Liver (tissue), 9 donors: ENCODE data around the gene MRPL24. TPM values are rescaled to one million over a fixed set of nuclear protein-coding genes. Genes with fewer than 3 reads are reported as not detected.

Experiments used
- DNase-seq: peaks from one replicate; pipeline ENCODE4 v3.0.0-alpha.2; 2017; ENCODE audit warnings: low spot score
- H3K27ac ChIP-seq, 2 donors: one replicate each; pipeline ENCODE4 v1.7.0; 2013; ENCODE audit warnings: inconsistent platforms in 2 of 2, low read length in 2 of 2, control low read depth in 1 of 2, low read depth in 1 of 2, mild to moderate bottlenecking in 1 of 2
- H3K27me3 ChIP-seq, 4 donors: one replicate each; pipeline versions ENCODE4 v1.6.1 to v1.7.0; 2013; ENCODE audit warnings: low read length in 3 of 4, inconsistent platforms in 1 of 4, mild to moderate bottlenecking in 1 of 4, moderate library complexity in 1 of 4; ENCODE audit not compliant: control insufficient read depth in 4 of 4, insufficient read depth in 4 of 4
- H3K36me3 ChIP-seq, 4 donors: one replicate each; pipeline versions ENCODE4 v1.6.1 to v1.7.0; 2013; ENCODE audit warnings: low read length in 3 of 4, mild to moderate bottlenecking in 3 of 4, low read depth in 1 of 4, moderate library complexity in 1 of 4; ENCODE audit not compliant: control insufficient read depth in 4 of 4, insufficient read depth in 3 of 4
- H3K4me1 ChIP-seq, 4 donors: one replicate each; pipeline versions ENCODE4 v1.6.1 to v1.7.0; 2013; ENCODE audit warnings: low read length in 3 of 4, mild to moderate bottlenecking in 3 of 4, moderate library complexity in 1 of 4; ENCODE audit not compliant: control insufficient read depth in 4 of 4, insufficient read depth in 4 of 4
- H3K4me3 ChIP-seq, 3 donors: one replicate each; pipeline versions ENCODE4 v1.6.1 to v1.7.0; 2013; ENCODE audit warnings: low read length in 3 of 3, control low read depth in 1 of 3, low read depth in 1 of 3, mild to moderate bottlenecking in 1 of 3
- H3K9ac ChIP-seq, 2 donors: one replicate each; pipeline ENCODE4 v1.7.0; 2013; ENCODE audit warnings: low read length in 2 of 2, mild to moderate bottlenecking in 2 of 2, moderate library complexity in 2 of 2, control low read depth in 1 of 2, low read depth in 1 of 2
- H3K9me3 ChIP-seq, 4 donors: one replicate each; pipeline versions ENCODE4 v1.6.1 to v1.7.0; 2013; ENCODE audit warnings: low read length in 3 of 4; ENCODE audit not compliant: control insufficient read depth in 4 of 4
- EGR1 ChIP-seq, 2 donors: IDR thresholded peaks; 2 replicates each; pipeline ENCODE4 v1.6.1; 2016 to 2018; ENCODE audit warnings: antibody characterized with exemption in 2 of 2, low read depth in 2 of 2
- FOXA1 ChIP-seq: IDR thresholded peaks from 2 replicates; pipeline ENCODE4 v1.6.1; 2016; ENCODE audit warnings: antibody characterized with exemption
- FOXA2 ChIP-seq: IDR thresholded peaks from 2 replicates; pipeline ENCODE4 v1.6.1; 2016; ENCODE audit warnings: antibody characterized with exemption
- GABPA ChIP-seq, 2 donors: IDR thresholded peaks in 1 of 2; conservative IDR thresholded peaks in 1 of 2; 2 replicates each; pipeline ENCODE4 v1.6.1; 2016; ENCODE audit warnings: antibody characterized with exemption in 2 of 2, mild to moderate bottlenecking in 1 of 2, moderate library complexity in 1 of 2
- HNF4A ChIP-seq, 2 donors: conservative IDR thresholded peaks; 2 replicates each; pipeline ENCODE4 v1.6.1; 2016; ENCODE audit warnings: antibody characterized with exemption in 2 of 2, mild to moderate bottlenecking in 2 of 2
- HNF4G ChIP-seq: IDR thresholded peaks from 2 replicates; pipeline ENCODE4 v1.6.1; 2016; ENCODE audit warnings: antibody characterized with exemption
- JUND ChIP-seq, 2 donors: IDR thresholded peaks; 2 replicates each; pipeline ENCODE4 v1.6.1; 2016; ENCODE audit warnings: antibody characterized with exemption in 2 of 2
- MAX ChIP-seq: IDR thresholded peaks from 2 replicates; pipeline ENCODE4 v1.6.1; 2016; ENCODE audit warnings: antibody characterized with exemption
- NR2F2 ChIP-seq: IDR thresholded peaks from 2 replicates; pipeline ENCODE4 v1.6.1; 2016; ENCODE audit warnings: antibody characterized with exemption
- RAD21 ChIP-seq, 2 donors: IDR thresholded peaks; 2 replicates each; pipeline ENCODE4 v1.6.1; 2016; ENCODE audit warnings: antibody characterized with exemption in 2 of 2, mild to moderate bottlenecking in 2 of 2
- REST ChIP-seq: IDR thresholded peaks from 2 replicates; pipeline ENCODE4 v1.6.1; 2016; ENCODE audit warnings: antibody characterized with exemption, mild to moderate bottlenecking
- RXRA ChIP-seq, 2 donors: IDR thresholded peaks; 2 replicates each; pipeline ENCODE4 v1.6.1; 2017 to 2018; ENCODE audit warnings: antibody characterized with exemption in 2 of 2, mild to moderate bottlenecking in 1 of 2
- SP1 ChIP-seq: IDR thresholded peaks from 2 replicates; pipeline ENCODE4 v1.6.1; 2018; ENCODE audit warnings: antibody characterized with exemption, mild to moderate bottlenecking
- TAF1 ChIP-seq: conservative IDR thresholded peaks from 2 replicates; pipeline ENCODE4 v1.6.1; 2016; ENCODE audit warnings: antibody characterized with exemption, mild to moderate bottlenecking
- YY1 ChIP-seq: IDR thresholded peaks from 2 replicates; pipeline ENCODE4 v1.6.1; 2016; ENCODE audit warnings: antibody characterized with exemption, mild to moderate bottlenecking
- ZBTB33 ChIP-seq: IDR thresholded peaks from 2 replicates; pipeline ENCODE4 v1.6.1; 2016; ENCODE audit warnings: antibody characterized with exemption
- WGBS: extraction: QIAGEN DNeasy Blood & Tissue Kit; methylation state at CpG from one replicate; pipeline ENCODE4 v1.1.7; 2013; 5-methylcytosine and 5-hydroxymethylcytosine counted together
- polyA plus RNA-seq, 2 donors: library from polyadenylated mRNA; stranded (reverse) in 1 of 2; unstranded in 1 of 2; fragments of 200-250 nt in 1 of 2; fragments of >200 nt in 1 of 2; fragmentation: Nextera tagmentation in 1 of 2; extraction: Ambion mirVana in 1 of 2; gene quantifications; one replicate each; pipeline versions ENCODE4 v1.2.1 to v1.2.3, GENCODE V29; 2013 to 2015
- total RNA-seq, 2 donors: library from RNA; depleted of rRNA; stranded (reverse); fragments of >200 nt; gene quantifications; one replicate each; pipeline ENCODE4 v1.2.3, GENCODE V29; 2014
- TF ChIP-seq, protein P1 (sequence below): fragments of 150-350 bp; IDR thresholded peaks from 2 replicates; pipeline ENCODE4 v1.5.1; 2017; ENCODE audit warnings: improper control_type of control experiment, low read depth, low read length; ENCODE audit not compliant: missing input control
- donor health status: healthy.
- donor health status: healthy.
- donor health status: healthy.
- donor health status: healthy.
- donor health status: healthy.

Gene MRPL24
- total and polyA plus RNA-seq, 4 donors, result 26.2 to 123 (median 61.1) TPM

- H3K9ac ChIP-seq, result no peak overlapping the region
- no peaks in the 10 kb centered on the region for H3K36me3 ChIP-seq
- TF ChIP-seq, protein P1, sequence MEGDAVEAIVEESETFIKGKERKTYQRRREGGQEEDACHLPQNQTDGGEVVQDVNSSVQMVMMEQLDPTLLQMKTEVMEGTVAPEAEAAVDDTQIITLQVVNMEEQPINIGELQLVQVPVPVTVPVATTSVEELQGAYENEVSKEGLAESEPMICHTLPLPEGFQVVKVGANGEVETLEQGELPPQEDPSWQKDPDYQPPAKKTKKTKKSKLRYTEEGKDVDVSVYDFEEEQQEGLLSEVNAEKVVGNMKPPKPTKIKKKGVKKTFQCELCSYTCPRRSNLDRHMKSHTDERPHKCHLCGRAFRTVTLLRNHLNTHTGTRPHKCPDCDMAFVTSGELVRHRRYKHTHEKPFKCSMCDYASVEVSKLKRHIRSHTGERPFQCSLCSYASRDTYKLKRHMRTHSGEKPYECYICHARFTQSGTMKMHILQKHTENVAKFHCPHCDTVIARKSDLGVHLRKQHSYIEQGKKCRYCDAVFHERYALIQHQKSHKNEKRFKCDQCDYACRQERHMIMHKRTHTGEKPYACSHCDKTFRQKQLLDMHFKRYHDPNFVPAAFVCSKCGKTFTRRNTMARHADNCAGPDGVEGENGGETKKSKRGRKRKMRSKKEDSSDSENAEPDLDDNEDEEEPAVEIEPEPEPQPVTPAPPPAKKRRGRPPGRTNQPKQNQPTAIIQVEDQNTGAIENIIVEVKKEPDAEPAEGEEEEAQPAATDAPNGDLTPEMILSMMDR, result peak; percentile 32
- peak in 1 of 2 donors; percentile 45 for TF ChIP-seq RAD21 (IDR thresholded peaks at IDR 0.05)
- TF ChIP-seq NR2F2, result no peak
- H3K4me3 ChIP-seq, result peak overlapping the region in 1 of 3 donors; percentile 15
- DNase-seq, result peak; percentile 52
- H3K9me3 ChIP-seq, result no peaks in the 10 kb centered on the region
- peaks cover 0 to 10% (median 7%) of the 10 kb centered on the region in 4 donors for H3K27me3 ChIP-seq
- WGBS, result 3% methylated on average over 45 of the region's 45 CpGs
- H3K27ac ChIP-seq, result no peak overlapping the region
- H3K4me1 ChIP-seq, result peaks cover 11 to 19% (median 13%) of the 10 kb centered on the region in 4 donors
Measured at GRCh38 chr1:156705918-156706656, 34.8 kb downstream of the MRPL24 start.

DNA sequence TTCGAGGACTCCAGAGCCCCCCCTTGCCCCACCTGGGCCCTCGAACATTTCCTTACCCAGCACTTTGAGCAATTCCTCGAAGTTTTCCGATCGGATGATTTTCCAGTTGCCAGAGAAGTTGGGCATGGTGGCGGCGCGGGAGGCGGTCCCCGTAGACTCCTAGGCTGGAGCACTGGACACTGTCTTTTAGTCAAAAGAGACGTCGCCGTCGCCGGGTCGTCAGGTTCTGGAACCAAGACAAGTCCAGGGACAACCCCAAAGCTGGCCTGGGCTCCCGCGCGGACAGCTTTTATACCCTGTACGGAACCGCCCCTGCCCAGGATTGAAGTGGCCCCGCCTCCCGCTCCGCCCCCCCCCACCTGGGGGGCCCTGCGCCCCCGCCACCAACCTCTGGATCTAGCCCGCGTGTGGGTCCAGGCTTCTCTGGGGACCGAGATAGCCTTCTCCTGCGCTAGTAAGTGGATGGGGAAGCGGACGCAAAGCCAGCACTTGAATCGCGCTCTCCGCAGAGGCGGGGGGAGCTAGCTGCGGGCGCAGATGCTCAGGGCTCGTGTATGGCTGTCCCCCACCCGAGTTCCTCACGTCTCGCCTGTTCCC lies 35.5 kb downstream of the MRPL24 start, which contains the start of gene CRABP2:
TSS of gene CRABP2 (minus strand) at position 263 of the 597 bp plus-strand sequence. CDS start at position 126, 137 bp downstream.
- Histone ChIP-seq H3K27me3 (peaks cover 0 to 10% (median 7%) of the 10 kb centered on the region in 4 donors), H3K9ac (no peak within 1 kb of the TSS), H3K4me1 (peaks cover 11 to 19% (median 13%) of the 10 kb centered on the region in 4 donors), H3K36me3 (no peaks in the 10 kb centered on the region), H3K4me3 (peak within 1 kb of the TSS in 1 of 3 donors; percentile 15), H3K27ac (no peak within 1 kb of the TSS), H3K9me3 (no peaks in the 10 kb centered on the region)
- TF ChIP-seq YY1 (no peak), FOXA2 (no peak), SP1 (no peak), RXRA (IDR thresholded peaks at IDR 0.05) (no peak), JUND (IDR thresholded peaks at IDR 0.05) (no peak), FOXA1 (no peak), GABPA (IDR thresholded peaks at IDR 0.05 in 1 of 2, conservative IDR thresholded peaks at IDR 0.05 in 1 of 2) (no peak), MAX (no peak), REST (no peak), HNF4A (conservative IDR thresholded peaks at IDR 0.05) (no peak), HNF4G (no peak), EGR1 (IDR thresholded peaks at IDR 0.05; ENCODE audit: low read depth in 2 of 2) (no peak), TAF1 (no peak), RAD21 (IDR thresholded peaks at IDR 0.05) (no peak), ZBTB33 (no peak)
- TF ChIP-seq, protein P1, result no peak
- DNase-seq, result no peak
- 4% methylated on average over 42 of the region's 42 CpGs for WGBS
